Measurements from ENCODE around the gene LAMC3. TPM values are rescaled to one million over a fixed set of nuclear protein-coding genes. Genes with fewer than 3 reads are reported as not detected.

LAMC3 gene
- total RNA-seq, 2 donors from 2014 or later: 16.7 to 41.2 TPM

GRCh38 chr9:130995086-130996011 is 13.6 kb upstream of the LAMC3 start:
- DNase-seq: peak; percentile 63
- Histone ChIP-seq H3K27me3 (ENCODE audit: control insufficient read depth, insufficient read depth, low read length, poor library complexity, severe bottlenecking) (peaks cover 13% of the 10 kb centered on the region), H3K36me3 (ENCODE audit: control insufficient read depth, insufficient read depth, low read length) (no peaks in the 10 kb centered on the region), H3K9me3 (ENCODE audit: control insufficient read depth, low read length) (no peaks in the 10 kb centered on the region), H3K4me3 (ENCODE audit: low read length) (no peak overlapping the region), H3K9ac (ENCODE audit: extremely low read depth, low read length, poor library complexity, severe bottlenecking) (no peak overlapping the region), H3K27ac (ENCODE audit: low read depth, low read length) (no peak overlapping the region), H3K4me1 (ENCODE audit: control insufficient read depth, insufficient read depth, low read length) (peaks cover 4% of the 10 kb centered on the region)
- TF ChIP-seq, protein P1, sequence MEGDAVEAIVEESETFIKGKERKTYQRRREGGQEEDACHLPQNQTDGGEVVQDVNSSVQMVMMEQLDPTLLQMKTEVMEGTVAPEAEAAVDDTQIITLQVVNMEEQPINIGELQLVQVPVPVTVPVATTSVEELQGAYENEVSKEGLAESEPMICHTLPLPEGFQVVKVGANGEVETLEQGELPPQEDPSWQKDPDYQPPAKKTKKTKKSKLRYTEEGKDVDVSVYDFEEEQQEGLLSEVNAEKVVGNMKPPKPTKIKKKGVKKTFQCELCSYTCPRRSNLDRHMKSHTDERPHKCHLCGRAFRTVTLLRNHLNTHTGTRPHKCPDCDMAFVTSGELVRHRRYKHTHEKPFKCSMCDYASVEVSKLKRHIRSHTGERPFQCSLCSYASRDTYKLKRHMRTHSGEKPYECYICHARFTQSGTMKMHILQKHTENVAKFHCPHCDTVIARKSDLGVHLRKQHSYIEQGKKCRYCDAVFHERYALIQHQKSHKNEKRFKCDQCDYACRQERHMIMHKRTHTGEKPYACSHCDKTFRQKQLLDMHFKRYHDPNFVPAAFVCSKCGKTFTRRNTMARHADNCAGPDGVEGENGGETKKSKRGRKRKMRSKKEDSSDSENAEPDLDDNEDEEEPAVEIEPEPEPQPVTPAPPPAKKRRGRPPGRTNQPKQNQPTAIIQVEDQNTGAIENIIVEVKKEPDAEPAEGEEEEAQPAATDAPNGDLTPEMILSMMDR (conservative IDR thresholded peaks at IDR 0.05): peak; percentile 12
- WGBS, 2 experiments (ENCODE audit: insufficient coverage in 1 of 2, insufficient read length in 1 of 2): 63 to 66% methylated on average over 14 to 15 of the region's 15 CpGs
- no peaks in the 10 kb centered on the region for H3K9me3 Mint-ChIP-seq
- H3K36me3 Mint-ChIP-seq (ENCODE audit: low read depth): no peaks in the 10 kb centered on the region
- no peak overlapping the region for H3K4me3 Mint-ChIP-seq
- H3K27ac Mint-ChIP-seq: no peak overlapping the region
- H3K27me3 Mint-ChIP-seq (ENCODE audit: insufficient read depth): peaks cover 20% of the 10 kb centered on the region
- H3K4me1 Mint-ChIP-seq: peaks cover 9% of the 10 kb centered on the region

DNA sequence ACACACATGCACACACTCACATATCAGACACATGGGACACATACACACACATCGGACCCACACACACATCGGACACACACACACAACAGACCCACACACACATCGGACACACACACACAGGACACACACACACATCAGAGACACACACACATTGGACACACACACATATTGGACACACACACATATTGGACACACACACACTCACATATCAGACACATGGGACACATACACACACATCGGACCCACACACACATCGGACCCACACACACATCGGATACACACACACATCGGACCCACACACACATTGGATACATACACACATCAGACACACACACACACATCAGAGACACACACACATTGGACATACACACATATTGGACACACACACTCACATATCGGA is 12.8 kb upstream of the LAMC3 start:
- H3K36me3 Mint-ChIP-seq (ENCODE audit: low read depth): no peaks in the 10 kb centered on the region
- H3K27me3 ChIP-seq (ENCODE audit: control insufficient read depth, insufficient read depth, low read length, poor library complexity, severe bottlenecking): peaks cover 13% of the 10 kb centered on the region
- no peak overlapping the region for H3K9ac ChIP-seq (ENCODE audit: extremely low read depth, low read length, poor library complexity, severe bottlenecking)
- DNase-seq: no peak
- no peaks in the 10 kb centered on the region for H3K9me3 ChIP-seq (ENCODE audit: control insufficient read depth, low read length)
- no peak overlapping the region for H3K27ac Mint-ChIP-seq
- TF ChIP-seq, protein P1 (conservative IDR thresholded peaks at IDR 0.05): no peak
- 87 to 100% methylated on average over 1 to 8 of the region's 8 CpGs for WGBS, 2 experiments (ENCODE audit: insufficient coverage in 1 of 2, insufficient read length in 1 of 2)
- peaks cover 4% of the 10 kb centered on the region for H3K4me1 Mint-ChIP-seq
- H3K27ac ChIP-seq (ENCODE audit: low read depth, low read length): no peak overlapping the region
- H3K36me3 ChIP-seq (ENCODE audit: control insufficient read depth, insufficient read depth, low read length): no peaks in the 10 kb centered on the region
- H3K4me3 Mint-ChIP-seq: no peak overlapping the region
- no peak overlapping the region for H3K4me3 ChIP-seq (ENCODE audit: low read length)
- peaks cover 21% of the 10 kb centered on the region for H3K27me3 Mint-ChIP-seq (ENCODE audit: insufficient read depth)
- H3K4me1 ChIP-seq (ENCODE audit: control insufficient read depth, insufficient read depth, low read length): peaks cover 4% of the 10 kb centered on the region
- H3K9me3 Mint-ChIP-seq: no peaks in the 10 kb centered on the region

DNA sequence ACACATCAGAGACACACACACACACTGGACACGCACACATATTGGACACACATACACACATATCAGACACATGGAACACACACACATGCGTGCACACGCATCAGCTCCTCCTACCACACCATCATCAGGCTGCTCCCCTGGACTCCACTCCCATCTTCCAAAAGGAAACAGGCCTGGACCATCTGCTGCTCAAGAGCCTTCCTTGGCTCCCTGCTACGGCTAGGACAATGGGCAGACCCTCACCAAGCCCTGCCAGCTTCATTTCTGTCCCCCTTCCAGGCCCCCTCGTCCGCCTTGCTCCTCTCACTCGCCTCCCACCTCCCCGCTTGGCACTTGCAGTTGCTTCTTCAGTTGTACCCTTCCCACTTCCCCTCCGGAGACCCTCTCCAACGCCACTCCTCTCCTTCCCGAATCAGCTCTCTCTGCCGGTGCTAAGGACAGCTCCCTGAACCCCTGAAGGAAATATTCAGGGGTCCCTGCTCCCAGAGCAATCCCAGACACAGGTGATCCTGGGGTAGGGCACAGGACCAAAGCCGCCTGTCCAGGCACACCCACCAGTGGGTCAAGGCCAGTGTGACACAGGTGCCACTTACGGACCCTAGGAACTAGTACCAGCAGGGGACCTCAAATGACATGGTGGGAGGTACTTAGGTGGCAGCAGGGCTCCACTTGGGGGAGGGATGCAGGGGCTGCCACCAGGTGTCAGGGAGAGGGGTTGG is 12.1 kb upstream of the LAMC3 start:
- H3K9me3 Mint-ChIP-seq: no peaks in the 10 kb centered on the region
- Histone ChIP-seq H3K4me1 (ENCODE audit: control insufficient read depth, insufficient read depth, low read length) (peaks cover 4% of the 10 kb centered on the region), H3K9me3 (ENCODE audit: control insufficient read depth, low read length) (no peaks in the 10 kb centered on the region), H3K9ac (ENCODE audit: extremely low read depth, low read length, poor library complexity, severe bottlenecking) (no peak overlapping the region), H3K27me3 (ENCODE audit: control insufficient read depth, insufficient read depth, low read length, poor library complexity, severe bottlenecking) (peaks cover 13% of the 10 kb centered on the region), H3K36me3 (ENCODE audit: control insufficient read depth, insufficient read depth, low read length) (no peaks in the 10 kb centered on the region), H3K27ac (ENCODE audit: low read depth, low read length) (no peak overlapping the region), H3K4me3 (ENCODE audit: low read length) (no peak overlapping the region)
- peaks cover under 1% of the 10 kb centered on the region for H3K4me1 Mint-ChIP-seq
- WGBS, 2 experiments (ENCODE audit: insufficient coverage in 1 of 2, insufficient read length in 1 of 2): 88 to 93% methylated on average over 8 to 14 of the region's 14 CpGs
- no peak for DNase-seq
- no peaks in the 10 kb centered on the region for H3K36me3 Mint-ChIP-seq (ENCODE audit: low read depth)
- TF ChIP-seq, protein P1 (conservative IDR thresholded peaks at IDR 0.05): no peak
- no peak overlapping the region for H3K27ac Mint-ChIP-seq
- peaks cover 17% of the 10 kb centered on the region for H3K27me3 Mint-ChIP-seq (ENCODE audit: insufficient read depth)
- no peak overlapping the region for H3K4me3 Mint-ChIP-seq

Measured in endodermal cell (in vitro differentiated cells).